ENCODE data around the gene ZNF483.
A peak's percentile ranks its signal among the peaks of the same experiment; 100 is the strongest.
"Not testable (repeated sequence)": the region's sequence is repeated elsewhere in the genome, so short reads cannot be mapped to it uniquely, and the experiment has no call there.

Gene ZNF483

GRCh38 chr9:111610845-111611244, 85.9 kb downstream of the ZNF483 start:
- DNase-seq (ENCODE audit: low spot score): no peak

- peak; percentile 52 for DNase-seq (ENCODE audit: low spot score)
These were observed 88.6 kb downstream of the ZNF483 start for GRCh38 chr9:111613436-111614040.

DNA sequence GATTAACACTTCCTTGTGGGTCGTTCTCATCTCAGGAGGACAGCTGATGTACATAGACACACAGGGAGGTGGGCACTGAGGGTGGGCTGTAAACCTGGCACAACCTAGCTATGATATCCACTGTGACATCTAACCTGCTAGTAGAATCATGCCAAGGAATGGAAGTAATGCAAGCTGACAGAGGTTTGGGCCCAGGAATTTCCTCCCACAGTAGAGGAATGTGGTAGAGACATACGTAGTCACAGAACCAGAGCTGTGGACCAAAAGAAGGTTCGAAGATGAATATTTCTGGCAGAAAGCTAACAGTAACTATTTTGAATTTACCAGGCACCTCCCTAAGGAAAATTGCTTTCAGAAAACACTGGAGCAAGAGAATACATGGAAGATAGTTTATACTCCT, 90.9 kb downstream of the ZNF483 start:
- no peak for DNase-seq (ENCODE audit: low spot score)

DNA sequence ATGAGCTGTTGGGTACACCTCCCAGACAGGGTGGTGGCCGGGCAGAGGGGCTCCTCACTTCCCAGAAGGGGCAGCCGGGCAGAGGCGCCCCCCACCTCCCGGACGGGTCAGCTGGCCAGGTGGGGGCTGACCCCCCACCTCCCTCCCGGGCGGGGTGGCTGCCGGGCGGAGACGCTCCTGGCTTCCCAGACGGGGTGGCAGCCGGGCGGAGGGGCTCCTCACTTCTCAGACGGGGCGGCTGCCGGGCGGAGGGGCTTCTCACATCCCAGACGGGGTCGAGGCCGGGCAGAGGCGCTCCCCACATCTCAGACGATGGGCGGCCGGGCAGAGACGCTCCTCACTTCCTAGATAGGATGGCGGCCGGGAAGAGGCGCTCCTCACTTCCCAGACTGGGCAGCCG, 92.4 kb downstream of the ZNF483 start:
- not testable (repeated sequence) for DNase-seq (ENCODE audit: low spot score)

- peak; percentile 36 for DNase-seq (ENCODE audit: low spot score)
These were observed 97.0 kb downstream of the ZNF483 start for GRCh38 chr9:111621895-111622480.

DNA sequence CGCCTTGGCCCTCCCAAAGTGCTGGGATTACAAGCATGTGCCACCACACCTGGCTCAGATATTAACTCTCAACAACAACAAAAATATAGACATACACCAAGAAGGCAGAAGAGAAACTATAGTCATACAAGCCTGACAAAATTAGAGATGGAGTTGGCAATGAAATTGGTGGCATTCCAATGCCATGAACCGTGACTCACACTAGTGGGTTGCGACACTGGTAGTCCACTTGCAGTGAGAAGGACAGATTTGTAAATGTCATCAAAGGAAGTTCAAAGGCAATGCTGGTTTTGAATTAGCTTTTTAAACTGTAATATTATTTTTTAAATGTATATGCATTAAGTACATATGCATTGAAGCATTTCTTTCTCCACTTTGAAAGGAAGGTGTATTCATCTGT, 97.6 kb downstream of the ZNF483 start:
- peak; percentile 64 for DNase-seq (ENCODE audit: low spot score)

Data from SW480 (cell line).